AG10803 (cell line): Measurements from ENCODE around the gene SP9.

ENCODE experiments used
- DNase-seq: peaks from one replicate; pipeline ENCODE4 v3.0.0; 2010; ENCODE audit warnings: low read depth
- H3K4me3 ChIP-seq: 2 replicates; pipeline ENCODE4 v1.5.1; 2011; ENCODE audit warnings: mild to moderate bottlenecking, low read length, control low read depth
- CTCF ChIP-seq: conservative IDR thresholded peaks from 2 replicates; pipeline ENCODE4 v1.5.1; 2011; ENCODE audit warnings: mild to moderate bottlenecking, low read length, control low read depth, inconsistent platforms

The SP9 gene

DNA sequence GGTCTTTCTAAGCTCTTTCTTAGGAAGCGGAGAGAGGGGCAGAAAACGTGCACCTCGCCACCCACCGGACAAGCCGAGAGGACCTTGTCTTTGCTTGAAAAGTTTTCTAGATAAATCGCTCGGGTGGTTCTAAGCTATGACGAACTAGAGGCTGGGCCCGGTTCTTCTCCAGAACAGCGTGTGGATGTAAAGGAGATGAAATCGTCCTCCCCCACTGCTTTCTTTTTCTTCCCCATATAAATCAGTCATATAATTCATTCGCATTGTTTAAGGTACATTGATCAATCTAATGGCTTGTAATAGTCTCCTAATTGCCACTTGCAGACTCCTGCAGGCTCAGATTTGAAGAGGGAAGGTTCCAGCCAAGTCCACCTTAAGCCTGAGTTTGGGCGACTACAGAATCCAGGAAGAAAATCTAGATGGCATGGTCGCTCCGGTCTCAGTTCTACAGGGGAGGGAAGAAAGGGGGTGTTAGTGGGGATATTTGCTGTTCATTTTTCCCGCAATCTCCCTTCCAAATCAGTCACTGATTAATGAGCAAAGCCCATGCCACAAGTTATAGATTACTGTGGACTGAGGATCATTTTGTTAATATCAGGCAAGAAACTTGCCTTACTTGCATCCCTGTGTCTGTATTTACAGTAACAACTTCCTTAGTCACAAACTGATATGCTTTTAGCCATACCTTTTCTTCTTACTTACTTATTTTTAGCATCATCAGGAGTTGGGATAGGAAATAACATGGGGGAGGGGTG lies 5.6 kb upstream of the SP9 start:
- peak overlapping the region; percentile 59 for H3K4me3 ChIP-seq

GRCh38 chr2:174330945-174331594 lies 3.7 kb upstream of the SP9 start:
- DNase-seq, result no peak
- no peak for TF ChIP-seq CTCF
- no peak overlapping the region for H3K4me3 ChIP-seq

More for the DNA sequence above, 5.6 kb upstream of the SP9 start:
- no peak for DNase-seq
- TF ChIP-seq CTCF, result no peak

GRCh38 chr2:174331595-174332216 lies 3.0 kb upstream of the SP9 start:
- no peak for TF ChIP-seq CTCF
- H3K4me3 ChIP-seq, result no peak overlapping the region
- DNase-seq, result no peak

DNA sequence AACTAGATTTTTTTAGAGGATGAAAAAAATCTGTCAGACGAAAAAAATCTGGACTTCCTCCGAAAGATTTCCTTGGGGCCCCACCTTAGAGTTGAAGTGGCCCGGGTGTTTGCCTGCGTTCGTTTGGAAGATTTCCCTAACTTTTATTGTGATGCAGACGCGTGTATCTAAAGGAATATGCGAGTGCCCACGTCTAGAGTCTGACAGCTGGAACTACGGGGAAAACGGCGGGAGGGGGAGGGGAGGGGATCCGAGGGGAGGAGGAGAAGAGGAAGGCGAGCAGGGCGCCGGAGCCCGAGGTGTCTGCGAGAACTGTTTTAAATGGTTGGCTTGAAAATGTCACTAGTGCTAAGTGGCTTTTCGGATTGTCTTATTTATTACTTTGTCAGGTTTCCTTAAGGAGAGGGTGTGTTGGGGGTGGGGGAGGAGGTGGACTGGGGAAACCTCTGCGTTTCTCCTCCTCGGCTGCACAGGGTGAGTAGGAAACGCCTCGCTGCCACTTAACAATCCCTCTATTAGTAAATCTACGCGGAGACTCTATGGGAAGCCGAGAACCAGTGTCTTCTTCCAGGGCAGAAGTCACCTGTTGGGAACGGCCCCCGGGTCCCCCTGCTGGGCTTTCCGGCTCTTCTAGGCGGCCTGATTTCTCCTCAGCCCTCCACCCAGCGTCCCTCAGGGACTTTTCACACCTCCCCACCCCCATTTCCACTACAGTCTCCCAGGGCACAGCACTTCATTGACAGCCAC lies 2.4 kb upstream of the SP9 start:
- H3K4me3 ChIP-seq, result peak overlapping the region; percentile 30
- DNase-seq, result no peak
- TF ChIP-seq CTCF, result 0 out of 2 replicates have a peak, but pooled peaks have one; percentile 5

- TF ChIP-seq CTCF, result peak; percentile 12; the same call in 1 of the 2 replicates
- H3K4me3 ChIP-seq, result peak overlapping the region; percentile 39
- no peak for DNase-seq
These were observed 1.8 kb upstream of the SP9 start for GRCh38 chr2:174333017-174333371.

DNA sequence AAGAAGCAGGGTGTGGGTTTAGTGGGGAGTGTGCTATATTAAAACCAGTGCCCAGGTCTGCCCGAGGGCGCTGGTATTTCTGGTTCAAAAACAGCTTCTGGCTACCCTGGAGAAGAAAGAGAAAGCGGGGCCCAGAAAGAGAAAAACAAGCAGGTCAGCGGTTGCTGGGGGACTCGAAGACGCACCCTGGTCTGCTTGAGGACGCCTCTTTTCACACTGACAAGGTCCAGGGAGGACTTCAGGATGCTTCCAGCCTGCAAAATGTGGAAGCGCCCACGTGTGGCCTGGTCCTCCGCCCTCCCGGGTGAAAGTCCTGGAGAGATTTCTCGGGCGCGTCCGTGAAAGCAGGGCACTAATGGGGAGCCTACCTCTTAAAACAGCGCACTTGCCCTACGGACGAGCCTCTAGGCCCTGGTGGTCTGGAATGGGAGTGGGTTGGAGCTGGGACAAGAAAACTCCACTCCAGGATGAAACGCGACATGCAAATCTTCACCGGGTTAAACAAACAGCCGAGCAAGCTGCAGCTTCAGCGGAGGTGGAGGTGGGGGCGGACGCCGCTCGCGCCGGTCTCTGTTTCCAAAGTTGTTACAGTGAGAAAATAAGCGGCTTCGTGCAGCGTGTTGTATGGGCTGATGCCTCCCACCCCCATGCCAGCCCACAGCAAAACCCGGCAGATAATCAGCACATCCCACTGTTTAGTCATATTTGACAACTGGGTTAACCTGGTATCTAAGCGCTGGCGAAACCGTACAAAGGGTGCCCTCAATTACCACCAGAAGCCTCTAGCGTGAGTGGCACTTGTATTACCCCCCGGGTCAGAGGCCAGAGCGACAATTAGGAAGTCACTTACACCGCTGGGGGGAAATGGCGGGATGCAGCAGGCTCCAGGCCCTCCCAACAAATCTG lies 1.1 kb upstream of the SP9 start:
- peak overlapping the region; percentile 39 for H3K4me3 ChIP-seq
- TF ChIP-seq CTCF, result no peak
- DNase-seq, result no peak
